IPS DF 4.7 (cell line): ENCODE measurements around the gene UQCC3.
"Not testable (repeated sequence)": the region's sequence is repeated elsewhere in the genome, so short reads cannot be mapped to it uniquely, and the experiment has no call there.

Experiments used
- DNase-seq: peaks from one replicate; pipeline ENCODE4 v3.0.0-alpha.2; 2013; ENCODE audit warnings: low spot score; ENCODE audit errors: extremely low read depth

The UQCC3 gene

DNA sequence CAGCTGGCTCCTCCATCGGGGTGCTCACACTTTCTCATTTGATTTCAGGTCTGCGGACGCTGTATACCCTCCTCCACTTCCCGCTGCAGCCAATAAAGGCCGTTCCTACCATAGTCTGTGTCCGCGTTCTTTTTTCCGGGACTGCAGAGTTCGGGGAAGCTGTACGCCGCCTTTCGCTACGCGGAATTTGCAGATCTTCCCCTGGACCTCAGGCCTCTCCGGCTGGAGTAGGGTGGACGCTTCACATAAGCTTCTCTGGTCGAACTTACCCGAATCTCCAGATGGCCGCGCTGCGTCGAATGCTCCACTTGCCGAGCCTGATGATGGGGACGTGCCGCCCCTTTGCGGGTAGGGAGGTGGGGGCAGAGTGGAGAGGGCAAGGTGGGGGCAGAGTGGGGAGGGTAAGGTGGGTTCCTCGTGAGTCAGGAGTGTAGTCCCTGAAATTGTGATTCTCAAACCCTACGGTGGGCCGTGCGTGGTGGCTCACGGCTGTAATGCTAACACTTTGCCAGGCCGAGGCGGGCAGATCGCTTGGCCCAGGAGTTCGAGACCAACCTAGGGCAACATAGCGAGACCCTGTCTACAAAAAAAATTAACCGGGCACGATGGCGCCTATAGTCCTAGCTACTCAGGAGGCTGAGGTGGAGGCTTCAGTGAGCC, 5.7 kb upstream of the UQCC3 start:
- no peak for DNase-seq

DNA sequence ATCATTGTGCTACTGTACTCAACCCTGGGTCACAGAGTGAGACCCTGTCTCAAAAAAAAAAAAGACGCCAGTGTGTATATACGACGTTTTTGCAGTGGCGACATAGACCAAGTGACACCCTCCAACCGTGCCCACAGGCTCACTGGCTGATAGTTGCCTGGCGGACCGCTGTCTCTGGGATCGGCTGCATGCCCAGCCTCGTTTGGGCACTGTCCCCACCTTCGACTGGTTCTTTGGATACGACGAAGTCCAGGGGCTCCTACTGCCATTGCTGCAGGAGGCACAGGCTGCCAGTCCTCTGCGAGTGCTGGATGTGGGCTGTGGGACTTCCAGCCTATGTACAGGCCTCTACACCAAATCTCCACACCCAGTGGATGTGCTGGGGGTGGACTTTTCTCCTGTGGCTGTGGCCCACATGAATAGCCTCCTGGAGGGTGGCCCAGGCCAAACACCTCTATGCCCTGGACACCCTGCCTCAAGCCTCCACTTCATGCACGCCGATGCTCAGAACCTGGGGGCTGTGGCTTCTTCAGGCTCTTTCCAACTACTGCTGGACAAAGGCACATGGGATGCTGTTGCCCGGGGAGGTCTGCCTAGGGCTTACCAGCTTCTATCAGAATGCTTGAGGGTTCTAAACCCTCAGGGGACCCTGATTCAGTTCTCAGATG, 5.1 kb upstream of the UQCC3 start:
- DNase-seq, result no peak

DNA sequence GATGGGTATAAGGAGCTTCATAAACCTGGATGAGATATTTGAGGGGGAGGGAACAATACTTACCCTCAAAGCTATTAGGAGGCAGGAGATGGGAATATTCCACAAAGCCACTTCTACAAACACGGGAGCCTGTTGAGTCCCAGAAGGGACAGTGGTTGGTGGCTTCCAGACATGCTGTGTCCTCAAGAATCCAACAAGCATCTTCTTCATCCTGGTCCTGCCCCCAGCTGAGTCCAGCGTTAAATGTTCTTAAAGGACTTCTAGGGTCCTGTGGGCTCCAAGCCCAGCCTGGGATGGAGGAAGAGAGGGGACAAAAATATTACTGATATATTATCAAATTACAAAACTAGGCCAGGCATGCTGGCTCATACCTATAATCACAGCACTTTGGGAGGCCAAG, 4.0 kb upstream of the UQCC3 start:
- DNase-seq, result no peak

DNA sequence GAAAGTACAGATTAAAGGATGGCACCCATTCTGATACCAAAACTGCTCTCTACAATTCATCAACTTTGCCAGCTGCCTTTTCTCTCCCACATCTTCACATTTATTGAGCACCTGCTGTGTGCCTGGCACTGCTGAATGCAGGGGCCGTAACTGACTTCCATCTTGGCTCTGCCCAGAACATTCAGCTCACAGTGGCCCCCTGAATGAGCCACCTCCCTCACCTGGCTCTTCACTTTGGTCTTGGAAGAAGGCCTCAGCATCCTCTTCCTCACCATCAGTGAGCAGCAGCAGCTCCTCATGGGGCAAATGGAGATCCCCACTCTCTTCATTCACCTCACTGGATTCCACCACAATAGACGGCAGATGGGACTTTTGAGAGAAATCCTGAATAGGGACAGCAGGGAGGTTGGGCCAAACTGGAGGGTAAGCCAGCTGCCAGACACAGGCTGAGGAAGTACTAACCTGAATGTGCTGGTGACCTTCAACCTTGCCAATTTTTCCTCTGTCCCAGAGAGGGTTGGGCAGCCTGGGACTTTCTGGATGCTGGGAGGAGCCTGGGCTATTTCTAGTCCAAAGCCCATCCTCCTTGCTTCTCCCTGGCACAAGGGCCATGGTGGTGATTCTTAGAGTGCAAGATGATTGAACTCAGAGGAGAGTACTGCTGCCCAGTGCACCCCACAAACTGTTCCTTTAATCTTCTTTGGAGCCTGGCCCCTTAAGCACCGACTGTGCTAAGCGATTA, 1.9 kb upstream of the UQCC3 start:
- DNase-seq, result no peak

DNA sequence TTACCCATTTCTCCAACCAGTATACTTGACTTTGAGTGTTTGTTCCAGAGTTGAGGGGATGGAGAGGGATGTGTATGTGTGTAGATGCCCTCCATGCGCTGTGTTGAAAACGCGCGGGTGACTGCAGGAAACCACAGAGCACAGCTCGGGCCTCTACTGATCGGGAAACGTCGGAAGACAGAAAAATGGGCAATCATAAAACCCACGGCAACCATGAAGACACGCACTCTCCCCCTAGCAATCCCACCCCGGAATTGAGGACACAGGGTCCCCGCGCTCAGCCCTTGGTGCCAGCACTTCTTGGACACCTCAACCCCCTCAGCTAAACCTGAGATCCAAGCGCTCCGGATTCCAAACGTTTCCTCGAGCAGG, 251 bp upstream of the UQCC3 start:
- DNase-seq, result no peak

DNA sequence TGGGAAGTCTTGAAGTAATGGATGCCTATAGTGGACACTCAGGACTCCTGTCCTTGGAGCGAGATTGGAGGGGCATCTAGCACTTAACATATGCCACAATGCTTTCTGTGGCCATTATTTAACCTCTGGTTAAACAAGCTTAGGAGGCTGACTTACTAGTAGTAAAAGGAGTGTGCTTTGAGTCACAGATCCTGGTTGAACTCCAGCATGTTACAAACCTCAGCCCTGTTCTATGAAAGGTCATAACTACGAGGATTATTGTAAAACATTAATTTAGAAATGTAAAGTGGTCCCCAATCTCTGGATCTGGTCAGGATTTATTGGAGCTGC, 1.7 kb downstream of the UQCC3 start:
- no peak for DNase-seq

DNA sequence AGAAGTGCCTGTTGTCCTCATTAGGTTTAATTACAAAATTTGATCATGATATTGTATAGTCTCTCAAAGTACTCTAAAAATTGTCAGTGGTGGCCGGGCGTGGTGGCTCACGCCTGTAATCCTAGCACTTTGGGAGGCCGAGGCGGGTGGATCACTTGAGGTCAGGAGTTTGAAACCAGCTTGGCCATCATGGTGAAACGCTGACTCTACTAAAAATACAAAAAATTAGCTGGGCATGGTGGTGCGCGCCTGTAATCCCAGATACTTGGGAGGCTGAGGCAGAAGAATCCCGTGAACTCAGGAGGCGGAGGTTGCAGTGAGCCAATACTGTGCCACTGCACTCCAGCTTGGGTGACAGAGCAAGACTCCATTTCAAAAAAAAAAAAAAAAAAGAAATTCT, 3.9 kb downstream of the UQCC3 start:
- DNase-seq, result not testable (repeated sequence)

DNA sequence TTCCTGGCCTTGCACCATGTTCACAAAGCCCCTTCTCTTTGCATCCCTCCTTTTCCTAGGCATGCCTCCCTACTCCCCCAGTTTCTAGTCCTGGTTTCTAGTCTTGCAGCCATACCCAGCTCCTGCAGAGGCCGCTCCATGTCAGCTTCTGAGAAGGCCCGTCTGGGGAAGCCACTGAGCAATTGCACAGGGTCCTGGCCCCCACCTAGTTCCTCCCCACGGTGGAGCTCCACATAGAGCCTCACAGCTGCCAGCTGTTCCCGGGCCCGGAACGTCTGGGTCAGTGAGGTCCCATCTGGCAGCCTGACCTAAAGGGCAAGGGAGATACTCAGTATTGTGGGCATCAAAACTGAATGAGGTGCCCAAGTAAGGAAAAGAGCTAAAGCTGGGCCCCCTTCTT, 5.2 kb downstream of the UQCC3 start:
- no peak for DNase-seq

DNA sequence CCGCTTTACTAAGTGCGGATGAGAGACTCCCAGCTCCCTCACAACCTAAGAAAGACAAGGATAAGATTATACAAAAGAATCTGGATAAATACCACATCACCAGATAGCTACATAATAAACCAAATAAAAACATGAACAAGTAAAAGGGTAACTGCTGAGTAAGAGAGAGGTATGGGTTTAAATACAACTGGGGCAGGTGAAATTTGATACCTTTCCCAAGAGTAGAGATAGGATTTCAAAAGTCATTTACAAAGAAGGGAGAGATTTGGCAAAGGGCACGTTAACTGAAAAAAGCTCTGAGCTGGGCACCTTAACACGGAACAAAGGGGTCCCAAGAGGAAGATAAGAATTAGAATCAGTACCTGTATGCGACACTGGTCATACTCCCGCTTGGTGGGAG, 5.7 kb downstream of the UQCC3 start:
- DNase-seq, result no peak

DNA sequence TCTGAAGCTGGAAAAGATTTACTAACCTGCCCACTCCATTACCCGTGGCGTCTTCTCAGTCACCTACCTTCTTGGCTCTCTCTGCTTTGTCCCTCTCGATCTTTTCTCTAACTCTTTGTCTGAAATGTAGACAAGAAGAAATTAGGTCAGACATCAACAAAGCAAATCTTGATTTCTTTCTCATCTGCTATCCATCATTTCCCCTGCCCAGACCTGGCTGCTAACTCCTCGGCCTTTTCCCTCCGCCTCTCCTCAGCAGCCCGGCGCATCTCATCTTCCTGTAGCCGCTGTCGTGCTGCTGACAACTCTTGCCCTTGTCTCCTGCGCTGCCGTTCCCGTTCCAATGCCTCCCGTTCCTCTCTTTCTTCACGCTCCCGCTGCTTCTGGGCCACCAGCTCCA, 6.2 kb downstream of the UQCC3 start:
- DNase-seq, result no peak

DNA sequence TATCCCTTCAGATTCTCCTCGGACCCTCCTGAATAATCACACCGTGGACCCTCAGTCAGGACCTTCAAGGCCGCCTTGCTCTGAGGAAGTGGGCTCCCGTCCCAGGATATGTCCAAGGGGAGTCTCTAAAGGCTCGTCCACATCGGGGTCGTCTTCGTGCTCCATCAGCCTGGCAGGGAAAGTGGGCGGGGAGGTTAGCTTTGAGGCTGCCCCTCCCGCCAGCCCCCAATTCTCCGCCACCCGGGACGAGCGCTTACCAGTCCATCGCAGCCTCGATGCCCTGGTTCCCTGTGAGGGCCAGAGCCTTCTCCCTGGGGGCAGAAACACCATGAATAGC, 6.9 kb downstream of the UQCC3 start:
- DNase-seq, result no peak

DNA sequence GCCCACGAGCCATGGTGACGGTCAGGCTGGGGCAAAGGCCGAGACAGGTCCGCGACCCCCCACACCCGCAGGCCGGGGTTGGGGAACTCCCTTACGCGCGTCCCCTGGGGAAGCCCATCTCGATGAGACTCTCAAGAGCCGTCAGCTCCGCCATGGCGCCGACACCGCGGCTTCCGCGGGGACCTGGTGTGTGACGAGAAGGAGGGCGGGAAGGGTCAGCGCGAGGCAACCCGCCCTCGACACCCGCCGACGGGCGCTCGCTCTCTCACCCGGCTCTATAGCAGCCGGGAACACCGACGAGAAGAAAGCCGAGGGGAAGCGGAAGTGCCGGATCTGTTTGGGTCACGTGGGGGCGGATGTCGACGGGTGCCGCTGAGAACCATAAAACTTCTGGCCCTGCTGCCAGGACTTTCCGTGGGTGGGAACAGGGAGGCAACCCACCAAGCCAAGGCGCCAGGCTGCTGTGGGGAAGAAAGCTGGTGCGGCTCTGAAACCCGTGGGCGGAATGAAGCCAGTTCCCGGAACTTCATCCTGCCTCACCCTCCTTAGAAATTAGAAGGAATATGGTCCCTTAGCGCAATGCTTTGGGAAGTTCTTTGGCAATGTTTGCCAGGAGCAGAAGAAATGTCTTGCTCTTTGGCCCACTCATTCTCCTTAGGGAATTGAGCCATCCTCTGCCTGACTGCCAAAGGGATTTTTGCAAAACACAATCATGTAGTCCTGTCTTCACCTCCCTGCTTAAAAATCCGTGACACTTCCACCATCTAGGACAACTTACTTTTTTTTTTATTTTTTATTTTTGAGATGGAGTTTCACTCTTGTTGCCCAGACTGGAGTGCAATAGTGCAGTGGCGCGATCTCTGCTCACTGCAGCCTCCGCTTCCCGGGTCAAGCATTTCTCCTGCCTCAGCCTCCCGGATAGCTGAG, 7.6 kb downstream of the UQCC3 start, which contains the start of gene UBXN1:
TSS of gene UBXN1 (minus strand) at position 304 of the 927 bp plus-strand sequence. CDS start at position 154, 150 bp downstream.
- no peak for DNase-seq

DNA sequence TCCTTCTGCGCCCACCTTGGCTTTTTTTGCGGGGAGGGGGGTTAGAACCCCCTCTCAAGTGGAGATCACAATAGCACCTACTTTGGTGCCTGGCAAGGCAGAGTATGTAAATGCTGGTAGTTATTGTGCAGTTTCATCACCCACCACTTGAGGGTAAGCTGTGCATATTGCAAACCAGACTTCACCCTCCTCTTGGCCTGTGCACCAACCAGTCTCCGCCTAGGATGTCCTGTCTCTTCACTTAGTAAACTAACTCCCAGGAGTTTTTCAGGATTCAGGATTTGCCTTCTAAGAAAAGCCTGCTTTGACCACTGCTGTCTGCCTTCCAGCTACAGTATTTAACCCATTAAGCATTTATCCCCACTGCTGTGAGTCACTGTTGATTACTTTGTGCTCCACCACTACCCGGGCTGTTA, 9.4 kb downstream of the UQCC3 start:
- DNase-seq, result no peak

DNA sequence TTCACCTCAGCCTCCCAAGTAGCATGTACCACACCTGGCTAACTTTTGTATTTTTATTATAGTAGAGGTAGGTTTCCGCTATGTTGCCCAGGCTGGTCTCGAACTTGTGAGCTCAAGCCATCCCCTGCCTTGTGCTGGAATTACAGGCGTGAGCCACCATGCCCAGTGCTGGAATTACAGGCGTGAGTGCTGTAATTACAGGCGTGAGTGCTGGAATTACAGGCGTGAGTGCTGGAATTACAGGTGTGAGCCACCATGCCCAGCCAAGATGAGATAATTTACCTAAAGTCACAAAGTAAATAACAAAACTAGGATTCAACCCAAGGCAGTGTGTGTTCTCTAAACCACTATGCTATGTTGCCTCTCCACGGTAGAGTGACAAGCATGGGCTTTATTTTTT, 11.0 kb downstream of the UQCC3 start:
- DNase-seq, result no peak

DNA sequence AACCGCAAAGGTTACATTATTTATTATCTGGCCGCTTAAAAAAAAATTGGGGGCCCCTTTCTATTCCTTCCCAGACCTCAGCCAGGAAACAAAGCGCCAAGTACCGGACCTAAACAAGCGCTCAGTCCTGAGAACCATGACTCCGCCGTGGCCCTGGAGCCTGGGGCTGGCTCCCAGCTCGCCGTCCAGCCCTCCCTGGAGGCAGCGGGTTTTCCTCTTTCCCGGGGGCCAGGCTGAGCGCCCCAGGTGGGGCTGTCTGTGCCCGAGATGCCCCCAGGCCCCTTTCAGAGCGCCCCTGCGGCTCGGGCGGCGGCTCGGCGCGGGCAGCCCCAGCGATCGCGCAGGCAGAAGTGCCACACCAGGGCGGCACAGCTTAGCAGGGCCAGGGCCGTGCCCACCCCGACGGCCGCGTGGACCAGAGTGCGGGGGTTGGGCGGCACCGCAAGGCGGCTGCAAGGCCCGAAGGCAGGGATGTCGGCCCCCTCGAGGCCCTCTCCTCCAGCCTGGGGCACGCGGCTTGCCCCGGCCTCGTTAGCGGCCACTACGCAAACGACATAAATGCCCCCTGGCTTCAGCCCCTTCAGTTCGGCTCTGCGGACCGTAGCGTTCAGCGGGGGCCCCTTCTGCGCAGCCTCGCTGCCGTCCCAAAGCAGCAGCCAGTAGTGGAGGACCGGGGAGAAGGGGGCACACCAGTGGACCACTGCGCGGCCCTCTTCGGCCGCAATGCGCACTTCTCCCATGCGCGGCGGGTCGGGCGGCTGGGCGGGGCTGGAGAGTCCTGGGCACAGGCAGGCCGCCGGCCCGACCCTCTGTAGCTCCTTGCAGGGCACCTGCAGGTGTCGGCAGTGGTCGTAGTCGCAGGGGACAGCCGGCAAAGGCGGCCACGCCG, 16.3 kb downstream of the UQCC3 start:
- DNase-seq, result no peak

DNA sequence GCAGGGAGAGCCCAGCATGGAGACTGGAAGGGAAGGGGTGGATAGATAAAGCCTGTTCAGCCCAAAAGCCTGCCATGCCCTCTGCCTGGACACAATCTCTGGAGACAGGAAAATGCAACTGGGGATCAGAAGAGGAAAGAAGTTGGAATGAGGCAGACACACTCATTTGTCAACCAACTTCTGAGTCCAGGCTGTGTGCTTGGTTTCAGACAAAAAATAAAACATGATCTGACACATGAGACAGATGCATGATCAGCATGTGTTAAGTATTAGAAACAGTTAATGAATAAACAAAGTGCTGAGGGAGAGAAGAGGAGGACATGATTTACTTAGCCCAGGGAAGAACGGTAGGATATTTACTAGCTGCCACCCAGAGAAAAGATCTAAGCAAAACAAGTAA, 17.0 kb downstream of the UQCC3 start:
- DNase-seq, result no peak

DNA sequence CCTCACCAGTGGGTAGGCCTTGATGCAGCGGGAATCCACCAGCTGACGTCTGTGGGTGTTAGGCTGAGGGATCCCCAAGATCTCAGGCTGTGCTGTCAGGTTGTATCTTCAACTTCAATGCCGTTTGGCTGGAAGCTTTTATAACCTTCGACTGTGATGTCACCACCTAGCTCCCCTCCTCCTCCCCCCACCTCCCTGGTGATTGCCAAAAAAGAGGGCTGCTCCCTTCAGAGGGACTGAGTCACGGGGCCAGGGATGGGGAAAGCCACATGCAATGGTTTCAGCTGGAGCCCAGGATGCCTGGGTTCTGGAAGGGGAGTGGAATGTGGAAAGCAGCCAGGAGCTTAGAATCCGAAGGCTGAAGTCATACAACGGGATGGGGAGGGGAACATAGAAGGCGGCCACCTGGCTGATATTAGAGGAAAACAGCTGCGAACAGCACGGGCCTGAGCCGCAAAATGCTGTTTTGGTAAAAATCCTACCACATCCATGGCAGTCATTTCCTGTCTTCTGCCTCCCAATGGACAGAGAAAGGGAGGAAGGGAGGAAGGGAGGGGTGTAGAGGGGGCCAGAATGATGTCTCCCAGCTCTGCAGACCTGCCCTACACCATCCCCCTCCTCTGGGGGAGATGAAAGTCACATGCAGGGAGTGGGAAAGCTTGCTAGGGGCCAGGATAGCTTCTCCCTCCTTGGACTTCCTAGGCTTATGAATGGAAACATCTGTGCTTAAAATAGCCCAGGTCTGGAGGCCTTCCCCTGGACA, 18.1 kb downstream of the UQCC3 start, which contains the start of gene LRRN4CL:
TSS of gene LRRN4CL (minus strand) at position 110 of the 763 bp plus-strand sequence. CDS start 1,022 bp downstream, outside the sequence.
- no peak for DNase-seq

DNA sequence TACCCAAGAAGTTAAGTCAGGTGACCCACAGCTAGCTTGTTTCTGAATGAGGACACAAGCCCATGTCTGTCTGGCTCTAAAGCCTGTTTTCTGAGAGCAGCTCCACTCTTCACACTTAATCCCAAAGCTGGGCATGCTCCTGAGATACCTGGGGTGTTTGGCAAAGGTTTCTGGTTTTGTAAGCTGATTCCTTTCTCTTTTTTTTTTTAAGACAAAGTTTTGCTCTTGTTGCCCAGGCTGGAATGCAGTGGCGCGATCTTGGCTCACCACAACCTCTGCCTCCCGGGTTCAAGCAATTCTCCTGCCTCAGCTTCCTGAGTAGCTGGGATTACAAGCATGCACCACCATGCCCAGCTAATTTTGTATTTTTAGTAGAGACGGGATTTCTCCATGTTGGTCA, 22.2 kb downstream of the UQCC3 start:
- DNase-seq, result not testable (repeated sequence)

DNA sequence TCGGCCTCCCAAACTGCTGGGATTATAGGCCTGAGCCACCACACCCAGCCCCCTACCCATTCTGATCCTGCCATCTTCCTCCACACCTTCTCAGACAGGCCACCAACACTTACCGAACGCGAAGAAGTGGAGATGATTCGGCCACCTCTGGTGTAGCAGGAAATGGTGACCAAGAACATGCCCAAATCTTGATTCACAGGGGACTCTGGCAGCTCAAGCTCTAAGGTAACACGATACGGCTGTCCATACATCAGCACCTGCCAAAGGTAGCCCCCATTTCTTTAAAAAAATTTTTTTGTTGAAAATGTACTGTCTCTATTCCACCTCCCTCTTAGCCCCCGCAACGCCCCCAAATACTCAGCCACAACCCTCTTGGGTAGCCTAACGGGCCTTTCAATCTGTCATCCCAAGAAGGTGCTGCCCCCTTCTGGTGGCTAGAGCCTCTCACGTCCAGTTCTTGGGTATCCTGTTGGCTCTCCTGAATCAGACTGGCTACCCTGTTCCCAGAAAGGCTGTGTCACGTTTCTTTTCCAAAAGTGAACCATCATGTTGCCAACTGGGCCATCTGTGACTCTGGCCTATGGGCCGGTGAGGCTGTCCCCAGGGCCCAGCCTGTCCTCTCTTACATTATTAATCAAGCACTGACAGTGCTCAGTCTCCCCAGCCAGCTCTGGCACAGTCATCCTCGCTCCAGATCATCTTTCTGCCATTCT, 23.1 kb downstream of the UQCC3 start:
- no peak for DNase-seq
